IPS-11a (cell line): ENCODE measurements around the gene STK32C.

Experiments
- H3K4me3 ChIP-seq: one replicate; pipeline ENCODE4 v1.5.1; 2013; ENCODE audit warnings: low read depth, low read length, control low read depth

The STK32C gene

GRCh38 chr10:132289439-132289838 lies 18.3 kb downstream of the STK32C start:
- H3K4me3 ChIP-seq = no peak overlapping the region

GRCh38 chr10:132283604-132284382 lies 24.0 kb downstream of the STK32C start:
- no peak overlapping the region for H3K4me3 ChIP-seq

GRCh38 chr10:132282667-132283603 lies 24.8 kb downstream of the STK32C start:
- H3K4me3 ChIP-seq = no peak overlapping the region

- H3K4me3 ChIP-seq = no peak overlapping the region
Measured at GRCh38 chr10:132281915-132282666, 25.7 kb downstream of the STK32C start.

- no peak overlapping the region for H3K4me3 ChIP-seq
Measured at GRCh38 chr10:132280646-132281074, 27.1 kb downstream of the STK32C start.

GRCh38 chr10:132279873-132280645 lies 27.7 kb downstream of the STK32C start:
- H3K4me3 ChIP-seq = no peak overlapping the region

- no peak overlapping the region for H3K4me3 ChIP-seq
Measured at GRCh38 chr10:132277311-132277741, 30.4 kb downstream of the STK32C start.

GRCh38 chr10:132276706-132277105 lies 31.0 kb downstream of the STK32C start:
- no peak overlapping the region for H3K4me3 ChIP-seq

- H3K4me3 ChIP-seq = no peak overlapping the region
Measured at GRCh38 chr10:132276179-132276675, 31.5 kb downstream of the STK32C start.

- H3K4me3 ChIP-seq = no peak overlapping the region
Measured at GRCh38 chr10:132275426-132276178, 32.1 kb downstream of the STK32C start.

- H3K4me3 ChIP-seq = no peak overlapping the region
Measured at GRCh38 chr10:132274986-132275385, 32.8 kb downstream of the STK32C start.

GRCh38 chr10:132274581-132274980 lies 33.2 kb downstream of the STK32C start:
- no peak overlapping the region for H3K4me3 ChIP-seq

GRCh38 chr10:132273966-132274365 lies 33.8 kb downstream of the STK32C start:
- no peak overlapping the region for H3K4me3 ChIP-seq

- no peak overlapping the region for H3K4me3 ChIP-seq
Measured at GRCh38 chr10:132273304-132273944, 34.3 kb downstream of the STK32C start.

- H3K4me3 ChIP-seq = no peak overlapping the region
Measured at GRCh38 chr10:132272231-132272971, 35.3 kb downstream of the STK32C start.

- no peak overlapping the region for H3K4me3 ChIP-seq
Measured at GRCh38 chr10:132271458-132272230, 36.1 kb downstream of the STK32C start.

- H3K4me3 ChIP-seq = no peak overlapping the region
Measured at GRCh38 chr10:132270721-132271457, 36.9 kb downstream of the STK32C start.
